Esophagus squamous epithelium (tissue), 4 donors: ENCODE measurements around the gene EIF2B4.

ENCODE experiments used
- CTCF ChIP-seq, 6 experiments: fragments of 450-650 bp in 4 of 6; fragments of 200-600 bp in 2 of 6; sonication (generic) in 2 of 6; IDR thresholded peaks; one replicate each; pipeline ENCODE4 v1.5.1; 2016 to 2019; ENCODE audit warnings: antibody characterized with exemption in 6 of 6, mild to moderate bottlenecking in 4 of 6, moderate library complexity in 4 of 6
- POLR2A ChIP-seq, 4 donors: fragments of 450-650 bp; IDR thresholded peaks; one replicate each; pipeline ENCODE4 v1.6.1; 2017; ENCODE audit warnings: antibody characterized with exemption in 4 of 4, mild to moderate bottlenecking in 4 of 4, moderate library complexity in 3 of 4

GRCh38 chr2:27412419-27413152 is 42.4 kb upstream of the EIF2B4 start:
- no peak for TF ChIP-seq CTCF (IDR thresholded peaks at IDR 0.05)
- no peak for TF ChIP-seq POLR2A (IDR thresholded peaks at IDR 0.05)
